ENCODE measurements around the gene YPEL2. TPM values are rescaled to one million over a fixed set of nuclear protein-coding genes. Genes with fewer than 3 reads are reported as not detected.

The YPEL2 gene
- total and polyA plus RNA-seq, 2 of the 13 experiments (the other 11 are each of a cell fraction or from before 2014, with no cell fraction given) = 8.5 to 21.1 TPM

DNA sequence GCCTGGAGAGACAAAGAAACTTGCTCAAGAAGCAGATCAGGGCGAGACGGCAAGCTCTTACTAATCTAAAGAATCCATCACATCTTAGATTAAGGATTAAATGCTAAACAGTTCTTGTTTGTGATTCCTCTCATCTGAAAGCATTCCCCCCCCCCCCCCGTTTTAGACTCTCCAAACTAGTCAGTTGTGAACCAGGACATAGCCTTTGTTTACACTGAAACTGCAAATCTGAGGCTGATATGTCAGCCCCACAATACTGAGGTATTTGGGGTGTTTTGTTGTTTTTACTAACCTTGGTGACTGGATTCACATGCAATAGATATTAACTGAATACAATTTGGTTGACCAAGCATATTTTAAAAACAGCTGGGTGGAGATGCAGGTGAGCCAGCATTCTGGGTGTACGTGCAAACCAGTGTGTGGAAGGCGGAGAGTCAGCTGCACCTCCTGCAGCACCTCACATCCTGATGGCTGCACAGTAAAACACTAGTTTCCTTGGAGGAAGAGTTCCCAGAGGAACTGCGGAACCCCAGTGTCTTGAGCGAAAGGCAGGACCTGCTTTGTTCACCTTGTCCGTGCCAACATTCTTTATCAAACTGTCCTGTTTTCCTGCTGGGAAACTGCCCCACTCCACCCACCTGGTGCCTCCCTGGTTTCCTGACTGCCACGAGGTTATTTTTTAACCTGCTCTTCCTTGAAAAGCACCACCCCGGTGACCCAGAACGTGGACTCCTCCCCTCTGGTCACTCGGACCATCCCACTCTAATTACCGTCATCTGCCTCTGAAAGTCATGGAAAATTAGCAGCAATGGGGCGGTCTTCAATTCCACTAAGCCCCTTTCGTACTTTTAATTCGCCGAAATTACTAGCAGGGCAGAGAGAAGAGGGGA is 1.2 kb upstream of the YPEL2 start (continued):
- TF ChIP-seq ZNF770 (CRISPR knock-in tag; IDR thresholded peaks at IDR 0.05) = no peak
- TF ChIP-seq SOX6 (IDR thresholded peaks at IDR 0.05) = no peak
- TF ChIP-seq SOX6 (CRISPR knock-in tag; IDR thresholded peaks at IDR 0.05) = peak; percentile 70
- no peak for TF ChIP-seq KDM4B (CRISPR knock-in tag; IDR thresholded peaks at IDR 0.05)
- TF ChIP-seq REPIN1 (CRISPR knock-in tag; IDR thresholded peaks at IDR 0.05; ENCODE audit: borderline replicate concordance, low read depth) = peak; percentile 76; the same call in 1 of the 2 replicates
- TF ChIP-seq MAFG (CRISPR knock-in tag; IDR thresholded peaks at IDR 0.05) = no peak
- no peak for TF ChIP-seq MLXIP (CRISPR knock-in tag; IDR thresholded peaks at IDR 0.05; ENCODE audit: borderline replicate concordance)
- no peak for TF ChIP-seq ZNF749 (CRISPR knock-in tag; IDR thresholded peaks at IDR 0.05; ENCODE audit: borderline replicate concordance)
- TF ChIP-seq, protein P1, sequence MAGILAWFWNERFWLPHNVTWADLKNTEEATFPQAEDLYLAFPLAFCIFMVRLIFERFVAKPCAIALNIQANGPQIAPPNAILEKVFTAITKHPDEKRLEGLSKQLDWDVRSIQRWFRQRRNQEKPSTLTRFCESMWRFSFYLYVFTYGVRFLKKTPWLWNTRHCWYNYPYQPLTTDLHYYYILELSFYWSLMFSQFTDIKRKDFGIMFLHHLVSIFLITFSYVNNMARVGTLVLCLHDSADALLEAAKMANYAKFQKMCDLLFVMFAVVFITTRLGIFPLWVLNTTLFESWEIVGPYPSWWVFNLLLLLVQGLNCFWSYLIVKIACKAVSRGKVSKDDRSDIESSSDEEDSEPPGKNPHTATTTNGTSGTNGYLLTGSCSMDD (CRISPR knock-in tag; IDR thresholded peaks at IDR 0.05) = no peak
- no peak for TF ChIP-seq ZNF570 (CRISPR knock-in tag; IDR thresholded peaks at IDR 0.05; ENCODE audit: borderline replicate concordance)
- TF ChIP-seq SRSF4 (IDR thresholded peaks at IDR 0.05; ENCODE audit: low read depth, low read length, poor library complexity, severe bottlenecking) = no peak
- peak; percentile 26; the same call in 1 of the 2 replicates for TF ChIP-seq ZNF776 (CRISPR knock-in tag; IDR thresholded peaks at IDR 0.05)
- no peak for TF ChIP-seq ZNF784 (CRISPR knock-in tag; IDR thresholded peaks at IDR 0.05; ENCODE audit: borderline replicate concordance)
- no peak for TF ChIP-seq HNF4G (IDR thresholded peaks at IDR 0.05; ENCODE audit: borderline replicate concordance, low read depth, low read length)
- 0 out of 2 replicates have a peak, but pooled peaks have one; percentile 63 for TF ChIP-seq HNF4G (CRISPR knock-in tag; IDR thresholded peaks at IDR 0.05; ENCODE audit: borderline replicate concordance, low read depth)
- TF ChIP-seq SP4 (CRISPR knock-in tag; IDR thresholded peaks at IDR 0.05) = peak; percentile 50
- TF ChIP-seq RCOR2 (CRISPR knock-in tag; IDR thresholded peaks at IDR 0.05) = no peak; the same call in 1 of the 2 replicates
- TF ChIP-seq ZSCAN12 (CRISPR knock-in tag; IDR thresholded peaks at IDR 0.05) = peak; percentile 38; the same call in 1 of the 2 replicates
- no peak for TF ChIP-seq ZNF704 (CRISPR knock-in tag; IDR thresholded peaks at IDR 0.05; ENCODE audit: borderline replicate concordance)
- TF ChIP-seq PAX8 (CRISPR knock-in tag; IDR thresholded peaks at IDR 0.05; ENCODE audit: borderline replicate concordance) = no peak
- peak; percentile 32; the same call in 1 of the 2 replicates for TF ChIP-seq POGZ (CRISPR knock-in tag; IDR thresholded peaks at IDR 0.05)
